DND-41 (cell line): ENCODE results near the gene STPG4.
A peak's percentile ranks its signal among the peaks of the same experiment; 100 is the strongest.

Experiments
- ATAC-seq: fragments of 200-7000 bp; cut with Tn5 transposase; 3 replicates; pipeline ENCODE4 v1.9.1; 2021; ENCODE audit warnings: low read depth; ENCODE audit not compliant: insufficient read depth
- DNase-seq: peaks from one replicate; pipeline ENCODE4 v3.0.0-alpha.2; 2020
- H2AFZ ChIP-seq: 2 replicates; pipeline ENCODE4 v1.6.0; 2012; ENCODE audit warnings: low read depth, low read length
- H3K27ac ChIP-seq: 2 replicates; pipeline ENCODE4 v1.5.1; 2012; ENCODE audit warnings: low read length, inconsistent platforms
- H3K27me3 ChIP-seq: fragments of 200-600 bp; sonication (generic); 2 replicates; pipeline ENCODE4 v1.6.0; 2012; ENCODE audit warnings: low read length, mild to moderate bottlenecking, inconsistent platforms; ENCODE audit not compliant: insufficient read depth, poor library complexity
- H3K36me3 ChIP-seq: 2 replicates; pipeline ENCODE4 v1.5.1; 2012; ENCODE audit warnings: low read length, inconsistent platforms; ENCODE audit not compliant: insufficient read depth
- H3K4me1 ChIP-seq: 2 replicates; pipeline ENCODE4 v1.5.1; 2012; ENCODE audit warnings: mild to moderate bottlenecking, low read length; ENCODE audit not compliant: insufficient read depth
- H3K4me2 ChIP-seq: 2 replicates; pipeline ENCODE4 v1.6.0; 2012; ENCODE audit warnings: mild to moderate bottlenecking, moderate library complexity, low read length, inconsistent platforms; ENCODE audit not compliant: insufficient read depth
- H3K4me3 ChIP-seq, 2 experiments: fragments of 200-600 bp in 1 of 2; shearing (Covaris generic) in 1 of 2; 2 replicates each; pipeline ENCODE4 v1.5.1; 2012 to 2016; ENCODE audit warnings: inconsistent platforms in 2 of 2, low read length in 2 of 2, mild to moderate bottlenecking in 2 of 2, low read depth in 1 of 2, moderate library complexity in 1 of 2
- H3K79me2 ChIP-seq: 2 replicates; pipeline ENCODE4 v1.6.0; 2012; ENCODE audit warnings: low read length, inconsistent platforms; ENCODE audit not compliant: insufficient read depth
- H3K9ac ChIP-seq: 2 replicates; pipeline ENCODE4 v1.6.0; 2012; ENCODE audit warnings: low read depth, mild to moderate bottlenecking, inconsistent platforms, low read length, moderate library complexity
- H3K9me3 ChIP-seq: 2 replicates; pipeline ENCODE4 v1.5.1; 2012; ENCODE audit warnings: low read length, moderate library complexity, mild to moderate bottlenecking, inconsistent platforms; ENCODE audit not compliant: insufficient read depth, severe bottlenecking
- H4K20me1 ChIP-seq: 2 replicates; pipeline ENCODE4 v1.6.0; 2012; ENCODE audit warnings: low read length; ENCODE audit not compliant: insufficient read depth
- CTCF ChIP-seq: IDR thresholded peaks from 2 replicates; pipeline ENCODE4 v1.5.1; 2012; ENCODE audit warnings: borderline replicate concordance, low read length, moderate library complexity, mild to moderate bottlenecking; ENCODE audit not compliant: poor library complexity, severe bottlenecking; ENCODE audit errors: extremely low read depth
- EZH2 ChIP-seq: IDR thresholded peaks from 3 replicates; pipeline ENCODE4 v1.6.1; 2012; ENCODE audit warnings: borderline replicate concordance, low read depth, mild to moderate bottlenecking, moderate library complexity, low read length, inconsistent platforms; ENCODE audit not compliant: severe bottlenecking

Gene STPG4

GRCh38 chr2:47048801-47049480, 106.2 kb downstream of the STPG4 start:
- Histone ChIP-seq H3K4me2 (no peak overlapping the region), H3K27me3 (no peaks in the 10 kb centered on the region), H3K27ac (no peak overlapping the region), H3K9me3 (no peaks in the 10 kb centered on the region), H3K9ac (no peak overlapping the region), H3K4me3 (no peak overlapping the region), H3K79me2 (no peaks in the 10 kb centered on the region), H3K36me3 (peaks cover 95% of the 10 kb centered on the region), H4K20me1 (peaks cover 24% of the 10 kb centered on the region), H2AFZ (no peak overlapping the region), H3K4me1 (no peaks in the 10 kb centered on the region)
- no peak for ATAC-seq
- no peak for TF ChIP-seq EZH2
- DNase-seq, result no peak

DNA sequence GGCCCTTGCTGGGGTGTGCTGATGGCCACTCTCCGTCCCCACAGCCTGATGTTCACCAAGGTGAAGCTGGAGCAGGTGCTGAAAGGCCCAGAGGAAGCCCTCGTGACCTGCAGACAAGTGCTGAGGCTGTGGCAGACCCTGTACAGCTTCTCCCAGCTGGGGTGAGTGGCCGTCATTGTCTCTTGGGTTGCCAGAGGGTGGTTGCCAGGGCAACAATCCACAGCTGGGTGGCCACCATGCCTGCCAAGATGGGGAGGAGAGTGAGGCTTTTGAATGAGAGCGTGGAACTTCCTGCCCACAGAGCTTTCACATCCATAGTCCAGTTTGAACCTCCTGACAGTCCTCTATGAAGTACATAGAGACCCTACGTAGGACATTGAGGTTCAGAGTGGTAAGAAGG, 108.8 kb downstream of the STPG4 start:
- no peak for TF ChIP-seq EZH2
- no peak for TF ChIP-seq CTCF
- peaks cover 32% of the 10 kb centered on the region for H4K20me1 ChIP-seq
- H3K27me3 ChIP-seq, result no peaks in the 10 kb centered on the region
- H3K4me2 ChIP-seq, result no peak overlapping the region
- no peaks in the 10 kb centered on the region for H3K4me1 ChIP-seq
- no peak overlapping the region for H2AFZ ChIP-seq
- no peak overlapping the region for H3K9ac ChIP-seq
- H3K36me3 ChIP-seq, result peaks cover 89% of the 10 kb centered on the region
- no peak overlapping the region for H3K27ac ChIP-seq
- no peaks in the 10 kb centered on the region for H3K79me2 ChIP-seq
- H3K4me3 ChIP-seq, result no peak overlapping the region
- no peaks in the 10 kb centered on the region for H3K9me3 ChIP-seq
- no peak for ATAC-seq
- no peak for DNase-seq

GRCh38 chr2:47043891-47044239, 111.2 kb downstream of the STPG4 start:
- H2AFZ ChIP-seq, result no peak overlapping the region
- no peak overlapping the region for H3K9ac ChIP-seq
- H3K4me1 ChIP-seq, result no peaks in the 10 kb centered on the region
- no peak for DNase-seq
- H3K4me2 ChIP-seq, result no peak overlapping the region
- H3K4me3 ChIP-seq, result no peak overlapping the region
- H3K9me3 ChIP-seq, result no peaks in the 10 kb centered on the region
- peaks cover 39% of the 10 kb centered on the region for H4K20me1 ChIP-seq
- H3K36me3 ChIP-seq, result peaks cover 89% of the 10 kb centered on the region
- H3K27me3 ChIP-seq, result no peaks in the 10 kb centered on the region
- no peak for TF ChIP-seq CTCF
- TF ChIP-seq EZH2, result no peak
- H3K27ac ChIP-seq, result no peak overlapping the region
- H3K79me2 ChIP-seq, result no peaks in the 10 kb centered on the region
- ATAC-seq, result no peak

GRCh38 chr2:47043142-47043890, 111.8 kb downstream of the STPG4 start:
- Histone ChIP-seq H3K4me3 (no peak overlapping the region), H3K36me3 (peaks cover 88% of the 10 kb centered on the region), H3K4me1 (no peaks in the 10 kb centered on the region), H3K4me2 (no peak overlapping the region), H3K27me3 (no peaks in the 10 kb centered on the region), H3K27ac (no peak overlapping the region), H3K9ac (no peak overlapping the region), H3K79me2 (no peaks in the 10 kb centered on the region), H4K20me1 (peaks cover 41% of the 10 kb centered on the region), H3K9me3 (no peaks in the 10 kb centered on the region), H2AFZ (no peak overlapping the region)
- peak; percentile 8 for TF ChIP-seq CTCF
- TF ChIP-seq EZH2, result no peak
- DNase-seq (no peak), ATAC-seq (peak; percentile 58; the same call in 1 of the 3 replicates)
